ELF-1 (cell line): Measurements from ENCODE around the gene RPH3AL.

ENCODE experiments used
- DNase-seq: peaks from one replicate; pipeline ENCODE4 v3.0.0-alpha.2; 2016; ENCODE audit warnings: low read depth, low spot score

RPH3AL gene

DNA sequence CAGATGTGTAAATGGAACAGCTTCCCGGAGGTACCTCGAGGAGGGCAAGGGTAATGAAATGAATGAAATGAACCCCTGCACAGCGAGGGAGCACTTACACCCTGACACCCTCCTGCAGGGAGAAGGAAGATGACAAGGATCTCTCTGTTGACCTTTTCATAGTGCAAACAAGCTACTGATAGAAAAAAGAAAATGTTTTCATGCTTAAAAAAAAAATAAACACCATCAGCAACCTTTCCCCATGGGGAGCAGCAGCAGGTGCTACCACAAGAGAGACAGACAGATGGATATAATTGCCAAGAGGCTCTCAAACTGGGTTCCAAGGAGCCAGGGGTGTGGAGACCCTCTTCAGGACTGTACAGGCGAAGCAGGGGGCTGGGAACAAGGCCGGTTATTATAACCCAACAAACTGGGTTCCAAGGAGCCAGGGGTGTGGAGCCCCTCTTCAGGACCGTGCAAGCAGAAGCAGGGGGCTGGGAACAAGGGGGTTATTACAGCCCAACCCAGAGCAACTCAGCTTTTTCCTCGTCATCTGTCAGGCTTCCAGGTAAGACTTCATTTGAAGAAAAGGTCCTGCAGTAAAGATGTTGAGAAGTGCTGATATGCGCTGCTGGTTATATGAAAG, 718 bp upstream of the RPH3AL start:
- no peak for DNase-seq

DNA sequence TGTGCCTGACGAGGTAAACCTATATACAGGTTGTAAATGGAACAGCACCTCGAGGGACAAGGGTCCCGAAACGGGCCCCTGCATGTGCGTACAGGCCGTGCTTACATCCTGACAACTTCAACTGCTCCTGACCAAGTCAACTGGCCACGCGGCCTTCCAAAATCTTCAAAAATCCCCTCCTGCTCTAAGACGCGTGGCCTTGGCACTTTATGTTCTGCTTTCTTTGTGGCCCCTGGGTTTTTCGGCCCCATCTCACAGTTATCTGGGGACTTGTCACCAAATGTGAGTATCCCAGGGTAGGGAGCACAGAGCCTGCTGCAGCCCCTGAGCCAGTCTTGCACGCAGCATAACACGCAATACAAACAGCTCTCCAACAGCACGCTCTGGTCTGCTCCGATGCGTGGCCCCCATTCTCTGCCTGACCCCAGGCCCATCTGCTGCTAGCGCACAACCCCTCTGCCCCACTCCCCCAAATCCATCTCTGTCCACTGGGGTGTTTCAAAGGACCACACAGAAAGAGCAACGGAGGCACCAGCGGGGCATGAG, 659 bp downstream of the RPH3AL start:
- no peak for DNase-seq

DNA sequence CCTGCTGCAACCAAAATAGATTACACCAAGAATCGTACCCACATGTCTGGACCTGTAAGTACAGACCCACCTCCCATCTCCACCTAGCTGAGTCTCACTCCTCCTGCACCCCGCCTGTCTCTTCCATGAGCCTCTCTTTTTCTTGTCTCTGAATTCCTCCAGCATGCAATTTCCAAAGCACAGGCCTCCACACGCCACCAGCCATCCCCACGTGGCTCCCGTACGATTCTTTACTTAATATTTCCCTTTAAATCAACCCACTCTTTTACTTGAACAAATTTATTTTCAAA, 1.2 kb downstream of the RPH3AL start:
- no peak for DNase-seq

DNA sequence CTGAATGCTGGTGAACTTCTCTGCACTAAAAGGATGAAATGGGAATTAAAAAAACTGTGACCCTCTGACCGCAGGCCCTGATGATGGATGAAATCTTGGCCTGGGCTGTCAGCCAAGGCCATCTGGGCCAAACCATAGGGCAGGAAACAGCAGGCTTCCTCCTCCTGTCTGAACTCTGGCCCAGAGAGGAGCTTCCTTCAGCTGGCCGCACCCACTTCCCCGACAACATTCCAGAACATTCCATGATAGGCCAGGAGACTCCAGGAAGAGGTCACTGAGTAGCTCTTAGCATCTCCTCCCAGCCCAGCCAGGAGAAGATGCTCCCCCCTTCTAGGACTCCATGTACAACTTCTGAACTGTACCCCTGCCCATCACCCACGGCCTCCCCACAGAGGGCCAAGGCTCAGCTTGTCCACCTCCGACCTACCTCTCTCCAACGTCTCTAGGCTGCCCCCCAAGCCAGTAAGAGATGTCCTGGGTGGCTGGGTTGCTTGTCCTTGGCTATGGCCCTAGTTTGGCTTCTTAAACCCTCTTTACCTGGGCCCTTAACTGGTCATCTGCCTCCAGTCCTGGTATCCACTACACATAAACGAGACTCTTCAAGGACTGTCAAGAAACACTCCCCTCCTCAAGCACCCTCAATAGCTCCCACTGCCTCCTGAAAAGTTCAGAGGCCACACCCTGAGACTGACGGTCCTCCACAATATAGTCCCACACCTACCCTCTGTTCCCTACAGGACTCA, 1.7 kb downstream of the RPH3AL start:
- no peak for DNase-seq

DNA sequence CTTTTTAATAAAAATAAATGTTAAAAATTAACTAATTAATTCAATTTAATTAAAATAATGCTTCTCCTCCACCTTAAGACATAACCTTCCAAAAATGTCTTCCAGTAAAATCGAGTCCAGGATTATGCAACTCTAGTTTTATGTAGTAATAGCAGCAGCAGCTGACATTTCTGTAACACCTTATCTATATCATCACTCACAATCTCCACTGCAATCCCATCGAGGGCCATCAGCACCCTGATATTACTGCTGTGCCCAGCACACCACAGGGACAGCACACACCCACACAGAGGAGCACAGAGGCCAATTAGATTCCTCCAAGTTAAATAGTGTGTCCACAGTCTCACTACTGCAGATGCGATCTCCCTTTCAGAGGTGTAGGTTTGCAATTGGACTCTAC, 2.9 kb downstream of the RPH3AL start:
- no peak for DNase-seq

DNA sequence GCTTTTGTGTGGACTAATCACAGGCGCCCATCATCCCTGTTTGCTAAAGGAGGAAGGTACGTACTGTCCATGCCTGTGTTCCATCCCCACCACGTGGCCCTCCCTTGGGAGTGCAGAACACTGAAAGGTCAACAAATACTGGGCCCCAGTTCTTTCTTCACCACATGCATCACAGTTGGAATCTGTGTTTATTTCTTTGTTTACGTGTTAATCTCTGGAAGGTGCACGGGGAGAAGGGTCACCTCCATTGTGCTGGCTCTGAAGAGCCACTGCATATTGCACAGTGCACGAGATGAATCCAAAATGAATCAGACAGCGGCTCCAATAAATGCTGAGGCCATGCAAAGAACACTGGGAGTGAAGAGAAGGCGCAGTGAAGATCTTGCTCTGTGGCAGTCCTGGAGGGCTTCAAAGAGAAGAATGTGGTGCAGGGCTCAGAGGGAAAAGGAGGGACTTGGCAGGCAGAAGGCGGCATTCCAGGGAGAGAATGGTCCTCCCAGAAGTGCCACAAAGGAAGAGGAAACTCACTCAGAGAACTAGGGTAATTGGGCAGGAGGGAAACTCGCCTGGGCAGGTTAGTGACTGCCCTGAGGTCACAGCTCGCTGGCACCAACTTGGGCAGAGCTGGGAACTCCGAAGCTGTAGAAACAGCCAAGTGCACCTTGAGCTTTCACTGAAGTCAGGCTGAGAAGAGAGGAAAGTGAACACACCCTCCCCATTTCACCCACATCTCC, 3.7 kb downstream of the RPH3AL start:
- DNase-seq = no peak

DNA sequence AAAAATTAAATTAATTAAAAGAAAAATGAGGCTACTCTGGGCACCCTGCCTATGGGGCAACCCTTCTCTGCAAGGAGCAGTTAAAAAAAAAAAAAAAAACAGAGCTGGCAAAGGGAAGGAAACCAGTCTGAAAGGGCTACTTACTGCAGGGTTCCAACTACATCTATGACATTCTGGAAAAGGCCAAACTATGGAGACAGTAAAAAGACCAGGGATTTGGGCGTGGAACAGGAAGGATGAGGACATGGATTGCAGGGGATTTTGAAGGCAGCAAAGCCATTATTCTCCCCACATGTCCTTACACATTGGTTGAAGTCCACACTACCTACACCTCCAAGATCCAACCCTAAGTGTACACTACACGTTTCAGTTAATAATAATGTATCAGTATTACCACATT, 4.6 kb downstream of the RPH3AL start:
- DNase-seq = no peak

DNA sequence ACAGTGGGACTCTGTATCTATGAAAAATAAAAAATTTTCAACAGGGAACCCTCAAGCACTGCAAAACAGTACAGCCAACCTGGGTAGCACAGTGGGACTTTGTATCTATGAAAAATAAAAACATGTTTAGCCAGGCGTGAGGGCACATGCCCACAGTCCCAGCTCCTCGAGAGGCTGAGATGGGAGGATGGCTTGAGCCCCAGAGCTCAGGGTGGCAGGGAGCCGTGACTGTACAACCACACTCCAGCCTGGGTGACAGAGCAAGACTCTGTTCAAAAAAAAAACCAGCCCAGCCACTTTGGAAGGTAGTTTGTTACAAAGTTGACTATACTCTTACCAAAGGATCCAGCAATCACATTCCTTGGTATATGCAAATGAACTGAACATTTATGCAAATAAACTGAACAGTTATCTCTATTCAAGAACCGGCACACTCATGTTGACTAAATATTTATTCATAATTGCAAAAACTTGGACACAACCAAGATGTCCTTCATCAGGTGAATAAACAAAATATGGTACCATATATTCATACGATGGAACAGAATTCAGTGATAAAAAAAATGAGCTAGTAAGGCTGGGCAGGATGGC, 5.2 kb downstream of the RPH3AL start:
- no peak for DNase-seq

DNA sequence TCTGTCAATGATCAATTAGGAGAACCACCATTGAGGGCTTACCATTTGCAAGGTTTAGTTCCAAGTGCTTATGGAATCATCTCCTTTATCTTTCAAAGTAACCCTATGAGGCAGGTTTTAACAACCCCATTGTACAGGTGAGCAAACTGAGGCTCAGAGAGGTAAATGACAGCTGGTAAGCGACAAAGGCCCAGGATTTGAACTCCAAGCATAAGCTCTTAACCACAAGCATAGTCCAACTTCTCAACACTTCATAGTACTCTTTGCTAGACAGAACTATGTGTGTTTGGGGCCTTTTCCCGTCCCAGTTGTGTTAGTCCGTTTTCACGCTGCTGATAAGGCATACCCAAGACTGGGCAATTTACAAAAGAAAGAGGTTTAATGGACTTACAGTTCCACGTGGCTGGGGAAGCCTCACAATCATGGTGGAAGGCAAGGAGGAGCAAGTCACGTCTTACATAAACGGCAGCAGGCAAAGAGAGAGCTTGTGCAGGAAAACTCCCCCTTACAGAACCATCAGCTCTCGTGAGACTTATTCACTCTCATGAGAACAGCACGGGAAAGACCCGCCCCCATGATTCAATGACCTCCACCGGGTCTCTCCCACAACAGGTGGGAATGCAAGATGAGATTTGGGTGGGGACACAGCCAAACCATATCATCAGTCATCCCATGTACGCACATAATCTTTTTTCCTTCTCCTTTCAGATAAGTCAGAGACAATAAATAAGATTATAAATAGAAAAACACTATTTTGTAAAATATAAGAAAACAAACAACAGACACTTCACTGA, 6.4 kb downstream of the RPH3AL start:
- no peak for DNase-seq

DNA sequence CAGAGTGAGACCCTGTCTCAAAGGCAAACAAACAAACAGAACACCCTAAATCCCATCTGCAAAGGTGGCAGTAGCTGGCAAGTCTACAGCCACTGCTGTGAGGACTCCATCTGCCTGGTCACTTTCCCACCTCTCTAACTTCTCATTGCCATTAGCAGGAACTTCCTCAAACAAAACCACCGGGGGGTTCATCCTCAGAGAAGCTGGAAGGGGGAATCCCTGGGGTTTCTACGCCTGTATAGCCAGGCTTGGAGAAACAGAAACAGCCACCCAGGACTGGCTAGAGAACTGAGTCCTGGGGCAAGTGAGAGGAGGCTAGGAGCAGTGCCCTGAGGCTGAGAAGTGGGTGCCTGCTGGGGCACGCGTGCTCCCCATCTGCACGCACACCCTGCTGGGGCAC, 7.3 kb downstream of the RPH3AL start:
- DNase-seq = no peak

DNA sequence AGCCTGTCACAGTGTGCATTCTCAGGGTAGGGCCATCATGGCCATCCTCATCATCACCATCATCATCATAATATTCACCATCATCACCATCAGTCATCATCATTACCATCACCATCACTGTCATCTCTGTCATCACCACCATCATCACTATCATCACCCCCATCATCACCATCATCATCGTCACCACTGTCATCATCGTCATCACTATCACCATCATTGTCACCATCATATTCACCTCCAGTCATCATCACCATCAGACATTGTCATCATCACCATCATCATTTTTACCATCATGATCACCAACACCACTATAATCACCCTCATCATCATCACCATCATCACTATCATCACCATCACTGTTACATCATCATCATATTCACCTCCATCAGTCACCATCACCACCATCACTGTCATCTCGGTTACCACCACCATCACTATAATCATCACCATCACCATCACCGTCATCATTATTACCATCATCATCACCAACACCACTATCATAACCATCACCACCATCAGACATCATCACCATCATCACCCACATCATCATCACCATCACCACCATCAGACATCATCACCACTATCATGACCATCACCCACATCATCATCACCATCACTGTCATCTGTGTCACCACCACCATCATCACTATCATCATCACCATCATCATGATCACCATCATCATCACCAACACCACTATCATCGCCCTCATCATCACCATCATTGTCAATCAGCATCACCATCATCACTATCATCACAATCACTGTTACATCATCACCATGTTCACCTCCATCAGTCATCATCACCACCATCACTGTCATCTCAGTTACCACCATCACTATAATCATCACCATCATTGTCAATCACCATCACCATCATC, 8.5 kb downstream of the RPH3AL start:
- DNase-seq = no peak

DNA sequence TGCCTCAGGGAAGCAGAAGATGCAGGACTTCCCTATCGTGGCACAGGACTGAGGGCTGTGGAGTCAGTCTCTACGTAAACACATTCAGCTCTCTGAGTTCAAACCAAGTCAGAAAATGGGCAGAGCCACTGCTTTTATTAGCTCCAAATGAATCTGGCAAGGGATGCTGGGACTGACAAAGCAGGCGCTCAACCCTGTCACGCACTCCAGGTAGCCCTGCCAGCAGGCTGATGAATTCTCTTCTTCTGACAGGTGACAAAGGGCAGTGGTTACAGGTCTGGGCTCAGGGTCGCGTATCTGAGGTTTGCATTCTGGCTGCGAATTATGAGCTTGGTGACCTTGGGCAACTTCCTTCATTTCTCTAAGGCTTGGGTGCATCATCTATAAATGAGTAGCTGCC, 9.4 kb downstream of the RPH3AL start:
- no peak for DNase-seq

DNA sequence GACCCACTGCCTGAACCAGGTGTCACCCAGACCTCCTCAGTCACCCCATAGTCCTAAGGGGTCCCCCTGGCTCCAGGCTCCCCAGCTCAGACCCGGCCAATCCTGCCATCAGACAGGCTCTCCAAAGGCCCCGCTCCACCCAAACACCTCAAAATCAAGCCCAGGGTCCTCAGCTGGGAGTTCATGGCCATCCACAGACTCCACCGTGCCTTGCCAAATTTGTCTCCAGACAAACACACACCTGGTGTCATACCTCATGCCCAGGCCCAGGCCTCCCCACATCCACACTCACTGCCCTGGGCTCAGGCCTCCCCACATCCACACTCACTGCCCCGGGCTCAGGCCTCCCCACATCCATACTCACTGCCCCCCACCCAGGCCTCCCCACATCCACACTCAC, 12.5 kb downstream of the RPH3AL start:
- DNase-seq = no peak

DNA sequence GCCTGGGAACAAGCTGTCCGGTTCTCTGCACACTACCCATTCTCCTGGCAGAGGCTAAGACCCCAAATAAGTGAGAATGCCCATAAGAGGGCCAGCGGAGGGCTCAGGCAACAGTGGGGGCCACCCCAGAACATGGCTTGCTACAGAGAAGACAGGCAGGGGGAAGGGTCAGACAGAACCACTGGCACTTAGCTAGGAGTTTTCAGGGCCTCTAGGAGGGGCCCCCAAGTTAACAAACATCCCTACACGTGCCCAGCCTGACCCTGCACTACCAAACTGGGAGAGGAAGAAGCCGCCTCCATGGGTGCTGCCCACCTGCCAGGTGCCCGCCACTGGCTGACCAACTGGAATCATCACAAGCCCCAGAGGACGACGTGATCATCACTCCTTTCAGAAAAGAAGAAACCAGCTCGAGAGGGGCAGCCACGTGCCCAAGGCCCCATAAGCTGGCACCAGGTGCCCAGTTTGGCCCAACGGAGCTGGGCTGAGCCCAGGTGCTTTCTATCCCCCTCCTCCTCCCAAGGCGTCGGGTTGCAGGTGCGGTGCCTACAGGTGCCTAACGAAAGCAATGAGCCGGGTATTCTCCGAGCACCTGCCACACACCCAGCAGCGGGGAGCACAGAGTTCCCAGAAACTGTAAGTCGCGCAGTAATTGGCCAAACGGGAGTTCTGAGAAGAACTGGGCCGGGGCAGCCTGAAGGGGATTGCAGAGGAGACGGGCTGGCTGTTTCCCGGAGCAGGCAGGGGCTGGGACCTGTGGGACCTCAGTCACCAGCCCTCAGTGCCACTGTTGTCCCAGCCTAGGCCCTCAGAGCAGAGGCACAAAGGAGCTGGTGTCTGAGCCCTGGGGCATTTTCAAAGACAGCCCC, 13.2 kb downstream of the RPH3AL start:
- DNase-seq = no peak

DNA sequence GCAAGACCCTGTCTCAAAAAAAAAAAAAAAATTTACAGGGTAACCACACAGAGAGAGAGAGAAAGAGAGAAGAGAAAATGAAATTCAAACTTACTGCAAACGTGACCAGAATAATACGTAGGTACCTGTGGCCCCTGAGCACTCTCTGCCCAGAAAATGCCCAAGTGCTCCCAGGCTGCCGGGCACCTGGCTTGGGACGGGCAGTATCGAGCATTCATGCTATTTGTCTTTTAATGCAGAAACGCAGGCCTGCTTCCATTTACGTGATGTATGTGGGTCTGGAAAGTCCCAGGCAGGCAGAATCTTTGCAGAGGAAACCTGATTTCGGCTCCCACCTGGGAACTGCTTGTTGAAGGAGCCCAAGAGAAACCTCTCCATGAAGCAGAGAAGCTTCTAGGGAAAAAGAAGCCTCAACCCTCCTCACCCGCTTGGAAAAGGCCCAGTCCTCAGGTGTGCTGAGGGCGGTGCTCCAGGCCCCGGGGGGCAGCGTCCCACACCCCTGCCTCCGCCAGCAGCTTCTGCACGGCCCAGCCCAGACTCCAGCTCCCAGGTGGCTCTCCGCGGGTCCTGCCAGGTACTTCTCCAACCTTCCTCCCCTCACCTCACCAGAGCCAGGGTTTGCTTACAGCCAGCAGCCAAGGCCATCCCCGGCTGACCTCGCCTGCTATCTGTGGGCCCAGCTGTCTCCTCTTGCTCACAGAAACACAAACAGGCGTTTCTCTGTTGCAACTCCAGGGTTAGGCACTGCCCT, 14.0 kb downstream of the RPH3AL start:
- no peak for DNase-seq

DNA sequence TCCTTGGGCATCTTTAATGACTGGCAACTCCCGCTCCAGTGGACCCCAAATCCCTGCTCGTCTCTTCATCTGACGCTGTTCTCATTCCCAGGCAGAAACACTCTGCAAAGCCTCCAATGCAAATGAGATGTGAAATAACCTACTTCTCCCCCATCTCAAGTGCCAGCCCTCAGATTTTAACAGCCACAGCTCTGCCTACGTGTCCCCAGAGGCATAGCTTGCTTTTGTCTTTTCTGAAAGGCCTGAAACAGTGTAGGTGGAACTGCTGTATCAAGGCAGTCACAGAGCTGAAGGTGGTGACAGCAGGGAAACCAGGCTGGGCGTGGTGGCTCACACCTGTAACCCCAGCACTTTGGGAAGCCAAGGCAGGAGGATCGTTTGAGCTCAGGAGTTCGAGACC, 14.7 kb downstream of the RPH3AL start:
- DNase-seq = no peak

DNA sequence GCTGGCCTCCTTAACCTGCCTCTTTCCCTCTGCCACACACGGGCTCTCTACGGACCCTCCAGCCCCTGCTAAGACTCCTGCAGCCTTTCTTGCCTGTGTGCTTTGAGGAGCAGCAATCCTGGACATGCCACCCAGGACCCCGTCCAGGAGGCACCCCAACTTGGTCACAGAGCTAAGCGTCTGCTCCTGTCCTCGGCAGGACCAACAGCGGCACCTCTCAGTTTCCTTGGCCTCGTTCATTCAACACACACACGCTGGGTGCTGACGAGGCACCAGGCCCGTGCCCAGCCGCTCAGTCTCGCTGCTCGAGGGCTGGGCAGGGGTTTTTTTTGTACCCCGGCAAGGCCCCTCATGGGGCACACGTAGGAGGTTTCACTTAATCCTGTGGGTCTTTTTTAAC, 15.2 kb downstream of the RPH3AL start:
- no peak for DNase-seq

DNA sequence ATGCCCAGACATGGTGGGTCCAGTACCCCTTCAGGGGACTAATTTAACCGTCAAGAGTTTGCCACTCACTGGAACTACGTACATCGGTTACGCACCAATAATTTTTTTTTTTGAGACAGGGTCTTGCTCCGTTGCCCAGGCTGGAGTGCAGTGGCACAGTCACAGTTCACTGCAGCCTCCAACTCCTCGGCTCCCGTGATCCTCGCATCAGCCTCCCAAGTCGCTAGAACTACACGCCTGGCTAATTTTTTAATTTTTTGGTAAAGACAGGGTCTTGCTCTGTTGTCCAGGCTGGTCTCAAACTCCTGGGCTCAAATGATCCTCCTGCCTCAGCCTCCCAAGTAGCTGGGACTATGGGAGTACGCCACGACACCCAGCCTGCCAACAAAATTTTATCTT, 15.6 kb downstream of the RPH3AL start:
- no peak for DNase-seq
